Neural progenitor cell (in vitro differentiated cells): Measurements from ENCODE around the gene GARIN5B. TPM values are rescaled to one million over a fixed set of nuclear protein-coding genes. Genes with fewer than 3 reads are reported as not detected.

Source experiments
- DNase-seq: peaks from one replicate; pipeline ENCODE4 v3.0.0-alpha.2; 2016; ENCODE audit warnings: low spot score
- H2AFZ ChIP-seq: fragments of 200-600 bp; sonication (generic); replicated peaks from 2 replicates; pipeline ENCODE4 v1.6.1; 2016; ENCODE audit warnings: antibody characterized with exemption
- H3F3A ChIP-seq: fragments of 200-600 bp; sonication (generic); 2 replicates; pipeline ENCODE4 v1.6.1; 2016; ENCODE audit warnings: antibody characterized with exemption, low read depth
- H3K27ac ChIP-seq: fragments of 200-600 bp; sonication (generic); 2 replicates; pipeline ENCODE4 v1.5.1; 2016; ENCODE audit warnings: mild to moderate bottlenecking
- H3K27me3 ChIP-seq: fragments of 200-600 bp; sonication (generic); 2 replicates; pipeline ENCODE4 v1.6.1; 2016; ENCODE audit warnings: mild to moderate bottlenecking, moderate library complexity
- H3K36me3 ChIP-seq: fragments of 200-600 bp; sonication (generic); 2 replicates; pipeline ENCODE4 v1.5.1; 2016
- H3K4me1 ChIP-seq: fragments of 200-600 bp; sonication (generic); 2 replicates; pipeline ENCODE4 v1.6.1; 2016; ENCODE audit warnings: mixed run types
- H3K4me2 ChIP-seq: fragments of 200-600 bp; sonication (generic); 2 replicates; pipeline ENCODE4 v1.6.1; 2016
- H3K4me3 ChIP-seq: fragments of 200-600 bp; sonication (generic); 2 replicates; pipeline ENCODE4 v1.5.1; 2016
- H3K79me2 ChIP-seq: fragments of 200-600 bp; sonication (generic); 2 replicates; pipeline ENCODE4 v1.6.1; 2016; ENCODE audit warnings: low read depth
- H3K9ac ChIP-seq: fragments of 200-600 bp; sonication (generic); 2 replicates; pipeline ENCODE4 v1.6.1; 2016
- H3K9me3 ChIP-seq: fragments of 200-600 bp; sonication (generic); 2 replicates; pipeline ENCODE4 v1.5.1; 2016; ENCODE audit warnings: low read depth
- H4K20me1 ChIP-seq: fragments of 200-600 bp; sonication (generic); 2 replicates; pipeline ENCODE4 v1.6.1; 2016; ENCODE audit warnings: low read depth
- H3K27ac Mint-ChIP-seq: 3 replicates; pipeline ENCODE4 v1.8.0; 2021; ENCODE audit warnings: mixed read lengths
- H3K27me3 Mint-ChIP-seq: 2 replicates; pipeline ENCODE4 v1.8.0; 2022; ENCODE audit warnings: low read depth, mild to moderate bottlenecking, inconsistent platforms, moderate library complexity, mixed read lengths; ENCODE audit not compliant: insufficient read depth
- H3K36me3 Mint-ChIP-seq: 3 replicates; pipeline ENCODE4 v1.8.0; 2021; ENCODE audit warnings: mixed read lengths
- H3K4me1 Mint-ChIP-seq: 3 replicates; pipeline ENCODE4 v1.8.0; 2021; ENCODE audit warnings: mixed read lengths
- H3K4me3 Mint-ChIP-seq: 3 replicates; pipeline ENCODE4 v1.8.0; 2021; ENCODE audit warnings: mild to moderate bottlenecking, moderate library complexity, mixed read lengths
- H3K9me3 Mint-ChIP-seq: 3 replicates; pipeline ENCODE4 v1.8.0; 2020; ENCODE audit warnings: mixed read lengths
- CTCF ChIP-seq: fragments of 200-600 bp; sonication (generic); IDR thresholded peaks from 2 replicates; pipeline ENCODE4 v1.5.1; 2017; ENCODE audit warnings: antibody characterized with exemption, mild to moderate bottlenecking
- EZH2 ChIP-seq: fragments of 200-600 bp; sonication (generic); IDR thresholded peaks from 2 replicates; pipeline ENCODE4 v1.6.1; 2017; ENCODE audit warnings: antibody characterized with exemption, mild to moderate bottlenecking, moderate library complexity
- EZH2phosphoT487 ChIP-seq: fragments of 200-600 bp; sonication (generic); IDR thresholded peaks from 2 replicates; pipeline ENCODE4 v1.6.1; 2017; ENCODE audit warnings: antibody characterized with exemption
- total RNA-seq: library from RNA; depleted of rRNA; stranded (reverse); fragments of >200 nt; gene quantifications from 2 replicates; pipeline ENCODE4 v1.2.3, GENCODE V29; 2015; ENCODE audit warnings: low replicate concordance

The GARIN5B gene
- total RNA-seq, 1 donor from 2014 or later, result not detected

GRCh38 chr19:55370305-55370988, 7.4 kb upstream of the GARIN5B start, which contains the start of gene IL11:
IL11 (minus strand) TSS chr19:55370463; CDS start chr19:55370310, 153 bp downstream.
- no peaks in the 10 kb centered on the region for H4K20me1 ChIP-seq
- Mint-ChIP-seq H3K9me3 (peaks cover 2% of the 10 kb centered on the region), H3K27me3 (peaks cover 38% of the 10 kb centered on the region), H3K27ac (no peak within 1 kb of the TSS), H3K36me3 (no peaks in the 10 kb centered on the region), H3K4me3 (peak within 1 kb of the TSS; percentile 85), H3K4me1 (peaks cover 21% of the 10 kb centered on the region)
- peaks cover 14% of the 10 kb centered on the region for H3K4me1 ChIP-seq
- peak within 1 kb of the TSS; percentile 55 for H3K4me3 ChIP-seq
- no peaks in the 10 kb centered on the region for H3K9me3 ChIP-seq
- peak; percentile 44 for DNase-seq
- H2AFZ ChIP-seq, result peak within 1 kb of the TSS; percentile 89
- peak; percentile 47 for TF ChIP-seq EZH2
- TF ChIP-seq EZH2phosphoT487, result peak; percentile 60
- no peak for TF ChIP-seq CTCF
- peaks cover 19% of the 10 kb centered on the region for H3F3A ChIP-seq
- H3K27ac ChIP-seq, result no peak within 1 kb of the TSS
- peaks cover 80% of the 10 kb centered on the region for H3K27me3 ChIP-seq
- no peaks in the 10 kb centered on the region for H3K79me2 ChIP-seq
- no peak within 1 kb of the TSS for H3K9ac ChIP-seq
- no peaks in the 10 kb centered on the region for H3K36me3 ChIP-seq
- H3K4me2 ChIP-seq, result peak within 1 kb of the TSS; percentile 95

- Histone ChIP-seq H3K9ac (no peak overlapping the region), H3K4me2 (peak overlapping the region; percentile 95), H3K4me1 (peaks cover 14% of the 10 kb centered on the region), H3K36me3 (no peaks in the 10 kb centered on the region), H3K4me3 (peak overlapping the region; percentile 55), H4K20me1 (no peaks in the 10 kb centered on the region), H3K9me3 (no peaks in the 10 kb centered on the region), H2AFZ (peak overlapping the region; percentile 89), H3F3A (peaks cover 16% of the 10 kb centered on the region), H3K79me2 (no peaks in the 10 kb centered on the region), H3K27ac (no peak overlapping the region), H3K27me3 (peaks cover 78% of the 10 kb centered on the region)
- Mint-ChIP-seq H3K9me3 (peaks cover 2% of the 10 kb centered on the region), H3K27me3 (peaks cover 38% of the 10 kb centered on the region), H3K27ac (no peak overlapping the region), H3K4me1 (peaks cover 18% of the 10 kb centered on the region), H3K36me3 (no peaks in the 10 kb centered on the region), H3K4me3 (peak overlapping the region; percentile 85)
- TF ChIP-seq EZH2, result no peak
- no peak for TF ChIP-seq CTCF
- TF ChIP-seq EZH2phosphoT487, result no peak
- DNase-seq, result peak; percentile 87
These were observed 6.7 kb upstream of the GARIN5B start for GRCh38 chr19:55369653-55370304.

GRCh38 chr19:55368701-55369563, 5.9 kb upstream of the GARIN5B start:
- peaks cover 18% of the 10 kb centered on the region for H3K4me1 Mint-ChIP-seq
- DNase-seq, result peak; percentile 63
- H3K4me1 ChIP-seq, result peaks cover 5% of the 10 kb centered on the region
- H3K27me3 Mint-ChIP-seq, result peaks cover 39% of the 10 kb centered on the region
- TF ChIP-seq EZH2 (no peak), CTCF (no peak), EZH2phosphoT487 (no peak)
- H4K20me1 ChIP-seq, result no peaks in the 10 kb centered on the region
- H3K27ac Mint-ChIP-seq, result no peak overlapping the region
- H3K9me3 ChIP-seq, result no peaks in the 10 kb centered on the region
- H3K4me3 ChIP-seq, result peak overlapping the region; percentile 41
- no peaks in the 10 kb centered on the region for H3K36me3 ChIP-seq
- no peak overlapping the region for H3K9ac ChIP-seq
- H3K4me3 Mint-ChIP-seq, result peak overlapping the region; percentile 60
- peaks cover 69% of the 10 kb centered on the region for H3K27me3 ChIP-seq
- H3K36me3 Mint-ChIP-seq, result no peaks in the 10 kb centered on the region
- H3K79me2 ChIP-seq, result no peaks in the 10 kb centered on the region
- H3K27ac ChIP-seq, result no peak overlapping the region
- H2AFZ ChIP-seq, result no peak overlapping the region
- H3F3A ChIP-seq, result peaks cover 15% of the 10 kb centered on the region
- peaks cover 2% of the 10 kb centered on the region for H3K9me3 Mint-ChIP-seq
- peak overlapping the region; percentile 95 for H3K4me2 ChIP-seq
